GM12892 (cell line): Measurements from ENCODE around the gene NUDT3.

Experiments used
- POLR2A ChIP-seq: IDR thresholded peaks from 2 replicates; pipeline ENCODE4 v1.6.1; 2011; ENCODE audit warnings: low read depth, low read length, control low read depth
- POLR2AphosphoS5 ChIP-seq: IDR thresholded peaks from 2 replicates; pipeline ENCODE4 v1.6.1; 2011; ENCODE audit warnings: low read depth, low read length, control low read depth

DNA sequence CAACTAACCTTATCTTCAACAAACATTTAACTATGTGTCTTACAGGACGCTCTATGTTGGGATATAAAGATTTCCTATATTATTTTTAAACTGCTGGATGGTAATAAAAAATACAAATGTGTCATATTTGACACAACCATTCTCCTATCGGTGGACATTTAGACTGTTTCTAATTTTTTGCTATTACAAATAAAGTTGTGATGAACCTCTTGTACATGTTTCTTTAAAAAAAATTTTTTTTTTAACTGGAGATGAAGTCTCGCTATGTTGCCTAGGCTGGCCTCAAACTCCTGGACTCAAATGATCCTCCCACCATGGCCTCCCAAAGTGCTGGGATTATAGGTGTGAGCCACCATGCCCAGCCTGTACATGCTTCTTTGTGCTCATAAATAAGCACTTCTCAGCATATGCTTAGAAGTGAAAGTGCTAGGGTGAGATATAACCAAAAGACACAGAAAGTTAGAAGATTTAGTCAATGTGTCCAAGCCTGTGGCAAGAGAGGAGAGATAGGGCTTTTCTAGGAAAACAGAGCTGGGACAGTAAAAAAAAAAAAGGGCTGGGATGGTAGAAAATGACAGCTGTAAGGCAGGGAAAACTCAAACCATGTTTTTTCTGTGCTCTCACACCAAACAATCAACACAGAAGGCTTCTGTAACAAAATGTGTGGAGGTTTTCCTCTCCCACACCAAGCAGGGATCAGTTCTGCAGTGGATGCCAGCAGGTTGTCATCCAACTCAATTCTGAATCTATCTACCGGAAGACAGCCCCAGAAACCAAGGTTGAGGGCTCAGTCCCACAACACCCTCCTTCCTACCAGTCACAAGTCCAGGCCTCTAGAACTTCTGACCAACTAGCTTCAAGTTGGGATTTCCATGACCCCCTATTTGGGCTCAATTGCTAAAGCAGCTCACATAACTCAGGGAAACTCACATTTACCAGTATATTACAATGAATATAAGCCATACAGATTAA, 73.7 kb downstream of the NUDT3 start:
- TF ChIP-seq POLR2A (no peak), POLR2AphosphoS5 (no peak)
